Activated CD4-positive, alpha-beta T cell treated with anti-CD3 and anti-CD28 coated beads, Interleukin-2, amount 50 U/mL, for 16 hours (primary cell): Measurements from ENCODE around the gene SLC35E3.
A peak's percentile ranks its signal among the peaks of the same experiment; 100 is the strongest.

Source experiments
- DNase-seq: peaks from one replicate; pipeline ENCODE4 v3.0.0-alpha.2; 2020

Gene SLC35E3

DNA sequence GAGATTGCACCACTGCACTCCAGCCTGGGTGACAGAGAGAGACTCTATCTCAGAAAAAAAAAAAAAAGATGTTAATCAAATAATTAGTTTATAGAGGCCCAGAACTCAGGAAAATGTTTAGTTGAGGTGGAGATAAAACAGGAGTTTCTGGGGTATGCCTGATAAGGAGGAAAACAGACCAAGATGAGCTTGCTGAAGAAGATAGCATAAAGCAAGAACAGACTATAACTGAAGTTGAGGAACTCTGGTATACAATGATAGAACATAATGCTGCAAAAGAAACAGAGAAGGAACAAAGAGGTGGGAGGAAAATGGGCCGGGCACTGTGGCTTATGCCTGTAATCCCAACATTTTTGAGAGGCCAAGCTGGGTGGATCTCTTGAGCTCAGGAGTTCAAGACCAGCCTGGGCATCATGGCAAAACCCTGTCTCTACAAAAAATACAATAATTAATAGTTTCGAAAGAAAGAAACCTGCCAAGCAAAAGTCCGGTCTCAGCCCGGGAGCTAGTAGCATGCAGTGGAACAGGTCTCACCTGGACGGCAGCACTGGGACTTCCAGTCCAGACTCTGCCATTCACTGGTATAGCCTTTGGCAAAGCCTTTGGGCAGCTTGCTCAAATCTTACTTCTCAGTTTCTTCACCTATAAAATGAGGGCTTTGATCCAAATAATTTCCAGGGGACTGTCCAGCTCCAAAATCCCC lies 25.4 kb downstream of the SLC35E3 start:
- DNase-seq = no peak

DNA sequence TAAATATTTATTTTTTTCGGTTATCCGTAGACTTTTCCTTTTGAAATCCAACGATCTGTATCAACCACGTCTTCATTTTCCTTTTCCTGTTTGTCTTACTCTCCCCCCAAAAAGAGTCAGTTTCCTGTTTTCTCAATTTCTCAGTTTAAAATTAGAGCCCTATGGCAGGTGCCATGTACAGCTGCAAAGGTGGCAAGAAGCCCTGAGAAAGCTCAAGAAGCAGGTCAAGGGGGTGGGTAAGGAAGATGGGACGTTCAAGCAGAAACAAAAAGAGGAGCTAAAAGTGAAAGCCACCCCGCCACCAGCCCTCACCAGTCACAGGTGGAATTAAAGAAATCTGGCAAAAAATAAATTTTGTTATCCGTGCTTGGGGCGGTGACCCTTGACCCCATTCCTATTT lies 26.7 kb downstream of the SLC35E3 start:
- no peak for DNase-seq

DNA sequence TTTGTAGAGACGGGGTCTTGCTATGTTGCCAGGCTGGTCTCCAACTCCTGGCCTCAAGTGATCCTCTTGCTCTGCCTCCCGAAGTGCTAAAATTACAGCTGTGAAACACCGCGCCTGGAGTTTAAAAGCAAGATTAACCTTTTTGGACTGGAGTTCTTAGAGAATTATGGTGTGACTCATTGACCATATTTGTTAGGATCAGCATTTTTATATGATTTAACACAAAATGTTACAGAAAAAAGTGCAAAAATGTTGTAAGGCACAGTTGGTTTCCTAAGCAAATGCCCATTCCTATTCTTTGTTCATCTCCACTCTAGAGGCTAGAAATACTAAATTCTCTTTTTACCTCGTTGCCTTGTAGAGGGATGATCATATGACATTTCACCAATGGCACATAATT lies 27.6 kb downstream of the SLC35E3 start:
- no peak for DNase-seq

- no peak for DNase-seq
Observed at GRCh38 chr12:68775121-68775630, 29.2 kb downstream of the SLC35E3 start.

- DNase-seq = no peak
Observed at GRCh38 chr12:68776976-68777610, 31.1 kb downstream of the SLC35E3 start.

DNA sequence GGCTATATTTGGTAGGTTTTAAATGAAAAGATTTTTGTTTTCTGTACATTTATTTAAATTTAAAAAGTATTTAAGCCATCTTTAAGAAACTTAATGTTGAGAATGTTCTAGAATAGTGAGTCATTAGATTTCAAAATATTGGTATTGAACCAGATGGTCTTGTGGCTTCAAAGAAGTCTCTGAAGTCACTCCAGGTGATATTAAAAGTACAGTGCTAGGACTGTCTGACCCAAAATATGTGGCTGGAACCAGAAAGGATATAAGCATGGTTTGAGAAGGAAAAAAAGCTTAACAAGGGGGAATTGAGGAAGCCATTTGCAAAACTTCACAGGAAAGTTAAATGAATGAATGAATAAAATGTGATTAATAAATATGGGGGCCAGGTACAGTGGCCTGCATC lies 33.3 kb downstream of the SLC35E3 start:
- DNase-seq = no peak

DNA sequence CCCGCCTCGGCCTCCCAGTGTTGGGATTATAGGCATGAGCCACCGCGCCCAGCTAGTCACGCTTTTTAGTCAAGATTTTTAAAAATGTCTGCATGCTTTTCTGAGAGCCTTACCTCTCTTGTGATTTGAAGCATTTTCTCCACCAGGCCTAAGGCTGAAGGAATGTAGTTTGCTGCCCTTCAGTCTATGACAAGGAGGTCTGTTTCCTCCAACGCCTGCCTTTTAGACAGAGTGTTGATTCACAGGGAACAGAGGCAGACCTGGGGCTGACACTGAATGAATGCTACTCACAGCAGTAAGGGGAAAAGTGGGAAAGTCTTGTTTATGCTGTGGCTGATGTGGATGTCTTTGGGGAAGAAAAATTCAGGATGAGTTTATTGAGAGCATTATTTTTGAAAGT lies 34.8 kb downstream of the SLC35E3 start:
- no peak for DNase-seq

GRCh38 chr12:68781728-68782127 lies 35.8 kb downstream of the SLC35E3 start:
- no peak for DNase-seq

DNA sequence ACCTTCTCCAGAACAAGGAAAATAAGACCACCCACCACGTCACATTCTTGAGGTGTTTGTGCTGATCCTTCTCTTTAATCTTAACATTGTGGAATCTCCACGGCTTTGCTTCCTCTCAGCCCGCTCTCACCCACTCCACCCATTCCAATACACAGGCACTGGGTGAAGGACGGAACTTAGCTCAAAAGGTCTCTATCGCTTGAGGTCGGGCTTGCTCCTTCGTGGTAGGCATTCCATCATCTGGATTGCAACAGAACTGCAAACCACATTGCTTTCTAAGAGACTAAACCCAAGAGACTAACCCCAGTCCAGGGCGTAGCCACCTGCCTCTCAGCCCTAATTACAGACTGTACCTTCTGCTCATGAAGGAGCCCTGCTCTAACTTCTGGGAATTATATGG lies 38.0 kb downstream of the SLC35E3 start:
- no peak for DNase-seq

DNA sequence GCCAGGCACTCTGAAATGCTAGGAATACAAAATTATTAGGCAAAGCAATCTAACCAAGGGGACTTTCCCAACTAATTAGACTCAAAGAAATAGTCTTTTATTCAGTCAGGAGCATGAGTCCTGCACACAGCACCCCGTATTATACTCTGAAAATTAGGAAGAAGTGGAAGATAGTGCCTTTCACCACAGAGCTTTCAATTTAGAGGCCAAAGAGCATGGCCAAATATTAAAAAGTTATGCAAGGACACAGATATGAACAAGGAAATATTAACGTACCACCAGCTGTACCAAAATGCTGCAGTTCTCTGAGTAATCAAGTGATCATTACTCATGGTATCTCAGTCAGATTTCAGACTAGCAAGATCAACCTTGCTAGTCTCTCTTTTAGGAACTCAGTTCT lies 39.4 kb downstream of the SLC35E3 start:
- no peak for DNase-seq

- DNase-seq = no peak
Observed at GRCh38 chr12:68785823-68786222, 39.8 kb downstream of the SLC35E3 start.

- no peak for DNase-seq
Observed at GRCh38 chr12:68786929-68787328, 41.0 kb downstream of the SLC35E3 start.

GRCh38 chr12:68788554-68789143 lies 42.7 kb downstream of the SLC35E3 start:
- DNase-seq = no peak

- no peak for DNase-seq
Observed at GRCh38 chr12:68789144-68789878, 43.3 kb downstream of the SLC35E3 start.

- no peak for DNase-seq
Observed at GRCh38 chr12:68790081-68790951, 44.3 kb downstream of the SLC35E3 start.

DNA sequence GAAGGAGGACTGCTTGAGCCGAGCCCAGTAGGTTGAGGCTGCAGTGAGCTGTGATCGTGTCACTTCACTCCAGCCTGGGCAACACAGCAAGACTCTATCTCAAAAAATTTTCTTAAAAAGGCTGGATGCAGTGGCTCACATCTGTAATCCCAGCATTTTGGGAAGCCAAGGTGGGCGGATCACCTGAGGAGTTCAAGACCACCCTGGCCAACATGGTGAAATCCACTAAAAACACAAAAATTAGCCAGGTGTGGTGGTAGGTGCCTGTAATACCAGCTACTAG lies 44.9 kb downstream of the SLC35E3 start:
- no peak for DNase-seq

DNA sequence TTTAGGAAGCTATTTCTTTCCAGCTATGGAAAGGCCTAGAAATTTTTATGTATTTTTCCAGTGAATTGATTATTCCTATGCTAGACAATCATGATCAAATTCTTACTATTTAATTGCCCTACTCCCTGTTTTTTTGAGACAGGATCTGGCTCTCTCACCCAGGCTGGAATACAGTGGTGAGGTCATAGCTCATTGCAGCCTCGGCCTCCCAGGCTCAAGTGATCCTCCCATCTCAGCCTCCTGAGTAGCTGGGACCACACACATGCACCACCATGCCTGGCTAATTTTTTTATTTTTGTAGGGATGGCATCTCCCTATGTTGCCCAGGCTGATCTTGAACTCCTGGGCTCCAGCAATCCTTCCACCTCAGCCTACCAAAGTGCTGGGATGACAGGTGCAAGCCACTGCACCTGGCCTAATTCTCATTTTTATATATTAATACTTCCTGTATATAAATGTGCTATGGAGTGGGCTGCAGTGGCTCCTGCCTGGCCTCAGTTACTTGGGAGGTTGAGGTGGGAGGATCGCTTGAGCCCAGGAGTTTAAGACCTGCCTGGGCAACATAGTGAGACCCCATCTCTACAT lies 46.0 kb downstream of the SLC35E3 start:
- DNase-seq = no peak

GRCh38 chr12:68792952-68793351 lies 47.0 kb downstream of the SLC35E3 start:
- DNase-seq = peak; percentile 40

DNA sequence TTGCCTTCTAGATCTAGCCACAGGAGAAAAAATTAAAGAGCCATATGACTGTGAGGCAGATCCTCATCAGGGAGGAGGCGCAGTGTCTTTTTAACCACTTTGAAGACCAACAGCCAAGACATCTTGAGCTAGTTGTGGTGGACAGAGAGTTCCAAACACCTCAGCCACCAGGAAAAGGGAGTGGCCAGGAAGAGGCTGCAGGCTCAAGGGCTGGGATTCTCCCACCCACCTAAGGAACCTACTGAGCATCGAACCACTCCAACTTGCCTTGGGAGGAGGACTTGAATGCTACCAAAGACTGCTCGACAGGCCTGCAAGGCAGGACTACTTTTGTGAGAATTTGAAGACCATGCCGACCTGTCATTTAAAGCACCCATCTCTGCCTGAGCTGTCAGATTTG lies 47.5 kb downstream of the SLC35E3 start:
- DNase-seq = no peak

GRCh38 chr12:68793975-68794652 lies 48.1 kb downstream of the SLC35E3 start:
- DNase-seq = no peak

DNA sequence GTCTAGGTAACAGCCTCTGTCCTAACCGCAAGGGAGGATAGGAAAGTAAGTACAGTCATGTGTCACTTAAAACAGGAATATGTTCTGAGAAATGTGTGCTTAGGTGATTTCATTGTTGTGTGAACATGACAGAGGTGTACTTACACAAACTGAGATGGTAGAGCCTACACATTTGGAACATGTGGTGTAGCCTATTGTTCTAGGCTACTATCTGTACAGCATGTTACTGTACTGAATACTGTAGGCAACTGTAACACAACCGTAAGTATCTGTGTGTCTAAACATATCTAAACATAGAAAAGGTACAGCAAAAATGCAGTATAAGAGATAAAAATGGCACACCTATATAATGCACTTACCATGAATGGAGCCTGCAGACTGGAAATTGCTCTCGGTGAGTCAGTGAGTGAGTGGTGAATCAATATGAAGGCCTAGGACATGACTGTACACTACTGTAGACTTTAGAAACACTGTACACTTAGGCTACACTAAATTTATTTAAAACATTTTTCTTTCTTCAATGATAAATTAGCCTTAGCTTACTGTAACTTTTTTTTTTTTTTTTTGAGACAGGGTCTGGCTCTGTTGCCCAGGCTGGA lies 48.8 kb downstream of the SLC35E3 start:
- DNase-seq = no peak
